ENCODE measurements around the gene ALG3.

Gene ALG3

DNA sequence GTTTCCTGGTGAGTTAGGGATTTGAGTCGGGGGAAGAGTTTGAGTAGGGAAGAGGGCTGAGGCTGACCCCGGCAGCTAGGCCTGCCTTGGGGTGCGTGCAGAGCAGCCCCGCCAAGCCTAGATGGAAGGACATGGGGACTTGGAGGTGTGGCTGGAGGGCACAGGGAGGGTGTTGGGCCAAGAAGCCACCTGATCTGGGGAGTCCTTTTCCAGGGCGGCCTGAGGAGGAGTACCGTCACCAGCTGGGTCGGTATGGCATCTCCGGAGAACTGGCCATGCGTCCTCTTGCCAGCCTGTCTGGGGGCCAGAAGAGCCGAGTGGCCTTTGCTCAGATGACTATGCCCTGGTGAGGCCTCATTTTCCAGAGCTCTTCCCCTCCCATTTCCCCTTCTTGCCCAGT, 55.9 kb downstream of the ALG3 start:
- DNase-seq, result no peak
